Measurements from ENCODE around the gene KIF26B.
"Not testable (repeated sequence)": the region's sequence is repeated elsewhere in the genome, so short reads cannot be mapped to it uniquely, and the experiment has no call there.

The KIF26B gene

DNA sequence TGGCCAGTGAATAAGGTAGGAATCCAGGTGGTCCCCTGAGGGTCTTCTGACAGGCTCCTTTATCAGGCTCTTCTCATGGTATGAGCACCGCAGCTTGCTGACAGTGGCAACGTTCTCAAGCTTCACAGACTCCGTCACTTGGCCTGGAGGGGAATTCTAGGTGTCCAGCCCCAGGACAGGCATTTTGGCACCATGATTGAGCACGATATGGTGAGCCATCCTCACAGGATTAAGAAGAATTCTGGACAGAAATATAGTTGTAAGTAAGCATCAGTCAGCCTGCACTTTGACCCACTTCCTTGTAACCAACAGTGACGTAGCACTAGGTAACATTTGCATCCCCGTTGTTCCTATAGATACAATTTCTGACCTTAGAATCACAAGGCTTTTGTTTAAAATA, 30.5 kb upstream of the KIF26B start:
- DNase-seq (ENCODE audit: insufficient read length, low spot score) (no peak), FAIRE-seq (no peak)
- TF ChIP-seq, protein P1, sequence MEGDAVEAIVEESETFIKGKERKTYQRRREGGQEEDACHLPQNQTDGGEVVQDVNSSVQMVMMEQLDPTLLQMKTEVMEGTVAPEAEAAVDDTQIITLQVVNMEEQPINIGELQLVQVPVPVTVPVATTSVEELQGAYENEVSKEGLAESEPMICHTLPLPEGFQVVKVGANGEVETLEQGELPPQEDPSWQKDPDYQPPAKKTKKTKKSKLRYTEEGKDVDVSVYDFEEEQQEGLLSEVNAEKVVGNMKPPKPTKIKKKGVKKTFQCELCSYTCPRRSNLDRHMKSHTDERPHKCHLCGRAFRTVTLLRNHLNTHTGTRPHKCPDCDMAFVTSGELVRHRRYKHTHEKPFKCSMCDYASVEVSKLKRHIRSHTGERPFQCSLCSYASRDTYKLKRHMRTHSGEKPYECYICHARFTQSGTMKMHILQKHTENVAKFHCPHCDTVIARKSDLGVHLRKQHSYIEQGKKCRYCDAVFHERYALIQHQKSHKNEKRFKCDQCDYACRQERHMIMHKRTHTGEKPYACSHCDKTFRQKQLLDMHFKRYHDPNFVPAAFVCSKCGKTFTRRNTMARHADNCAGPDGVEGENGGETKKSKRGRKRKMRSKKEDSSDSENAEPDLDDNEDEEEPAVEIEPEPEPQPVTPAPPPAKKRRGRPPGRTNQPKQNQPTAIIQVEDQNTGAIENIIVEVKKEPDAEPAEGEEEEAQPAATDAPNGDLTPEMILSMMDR (IDR thresholded peaks at IDR 0.05; ENCODE audit: insufficient read depth, missing control alignments) = no peak

DNA sequence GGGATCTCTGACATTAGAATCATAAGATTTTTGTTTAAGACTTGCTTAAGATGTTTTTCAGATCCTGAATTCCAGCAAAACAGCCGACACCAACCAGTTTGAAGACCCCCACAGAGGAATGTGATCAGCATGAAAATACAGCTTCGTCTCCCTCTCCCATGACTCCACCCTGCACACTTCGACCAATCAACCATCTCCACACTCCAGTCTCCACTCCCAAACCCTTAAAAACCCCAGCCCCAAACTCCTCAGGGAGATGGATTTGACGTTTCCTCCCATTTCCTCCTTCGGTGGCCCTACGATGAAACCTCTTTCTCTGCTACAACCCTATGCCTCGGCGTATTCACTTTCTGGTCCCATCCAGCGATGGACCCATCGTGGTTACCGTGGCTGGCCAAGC, 30.1 kb upstream of the KIF26B start:
- no peak for FAIRE-seq
- no peak for DNase-seq (ENCODE audit: insufficient read length, low spot score)
- TF ChIP-seq, protein P1 (IDR thresholded peaks at IDR 0.05; ENCODE audit: insufficient read depth, missing control alignments) = no peak

DNA sequence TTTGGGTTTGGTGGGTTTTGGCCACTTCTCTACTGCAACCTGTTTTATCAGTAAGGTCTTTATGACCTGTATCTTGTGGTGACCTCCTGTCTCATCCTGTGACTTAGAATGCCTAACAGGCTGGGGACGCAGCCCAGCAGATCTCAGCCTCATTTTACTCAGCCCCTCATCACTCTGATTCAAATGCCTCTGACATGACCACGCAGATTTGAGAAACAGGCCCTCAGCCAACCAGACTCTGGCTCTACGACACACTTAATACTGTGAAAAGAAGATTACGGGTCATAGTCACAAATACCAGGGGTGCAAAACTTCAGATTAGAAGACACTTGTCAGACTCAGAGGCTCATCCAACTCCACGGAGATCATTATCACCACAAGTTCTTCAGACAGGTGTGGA, 28.3 kb upstream of the KIF26B start:
- TF ChIP-seq, protein P1 (IDR thresholded peaks at IDR 0.05; ENCODE audit: insufficient read depth, missing control alignments) = no peak
- DNase-seq (ENCODE audit: insufficient read length, low spot score) (peak; percentile 33), FAIRE-seq (peak; percentile 6)

DNA sequence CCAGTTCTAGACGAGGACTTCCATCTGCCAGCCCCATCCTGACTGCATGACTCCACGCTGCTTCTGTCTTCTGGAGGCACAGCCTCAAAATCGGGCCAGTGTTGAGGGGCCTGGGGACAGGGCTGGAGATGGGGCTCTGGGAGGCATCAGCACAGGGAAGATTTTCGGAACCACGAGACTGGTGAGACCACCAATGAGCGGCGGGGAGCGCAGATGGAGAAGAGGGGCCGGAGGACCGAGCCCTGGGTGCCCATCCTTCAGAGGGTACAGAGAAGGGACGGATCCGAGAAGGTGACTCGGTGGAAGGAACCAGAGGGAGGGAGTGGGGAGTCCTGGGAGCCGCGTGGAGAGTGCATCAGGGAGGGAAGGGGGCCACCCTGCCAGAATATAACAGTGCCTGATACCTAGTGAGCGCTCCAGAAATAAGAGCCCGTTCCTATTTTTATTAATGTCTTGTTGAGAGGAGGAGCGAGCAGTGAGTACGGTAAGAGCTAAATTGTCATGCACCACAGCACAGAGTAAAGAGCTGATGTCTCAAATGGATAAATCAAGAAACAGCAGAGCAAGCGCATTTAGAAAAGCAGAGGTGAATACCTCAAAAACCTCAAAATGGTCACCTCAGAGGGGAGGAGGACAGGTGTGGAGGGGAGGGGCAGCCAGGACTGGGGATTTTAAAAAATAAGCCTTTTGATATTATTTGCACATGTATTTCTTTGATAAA, 26.2 kb upstream of the KIF26B start:
- TF ChIP-seq, protein P1 (IDR thresholded peaks at IDR 0.05; ENCODE audit: insufficient read depth, missing control alignments) = no peak
- no peak for FAIRE-seq
- no peak for DNase-seq (ENCODE audit: insufficient read length, low spot score)

DNA sequence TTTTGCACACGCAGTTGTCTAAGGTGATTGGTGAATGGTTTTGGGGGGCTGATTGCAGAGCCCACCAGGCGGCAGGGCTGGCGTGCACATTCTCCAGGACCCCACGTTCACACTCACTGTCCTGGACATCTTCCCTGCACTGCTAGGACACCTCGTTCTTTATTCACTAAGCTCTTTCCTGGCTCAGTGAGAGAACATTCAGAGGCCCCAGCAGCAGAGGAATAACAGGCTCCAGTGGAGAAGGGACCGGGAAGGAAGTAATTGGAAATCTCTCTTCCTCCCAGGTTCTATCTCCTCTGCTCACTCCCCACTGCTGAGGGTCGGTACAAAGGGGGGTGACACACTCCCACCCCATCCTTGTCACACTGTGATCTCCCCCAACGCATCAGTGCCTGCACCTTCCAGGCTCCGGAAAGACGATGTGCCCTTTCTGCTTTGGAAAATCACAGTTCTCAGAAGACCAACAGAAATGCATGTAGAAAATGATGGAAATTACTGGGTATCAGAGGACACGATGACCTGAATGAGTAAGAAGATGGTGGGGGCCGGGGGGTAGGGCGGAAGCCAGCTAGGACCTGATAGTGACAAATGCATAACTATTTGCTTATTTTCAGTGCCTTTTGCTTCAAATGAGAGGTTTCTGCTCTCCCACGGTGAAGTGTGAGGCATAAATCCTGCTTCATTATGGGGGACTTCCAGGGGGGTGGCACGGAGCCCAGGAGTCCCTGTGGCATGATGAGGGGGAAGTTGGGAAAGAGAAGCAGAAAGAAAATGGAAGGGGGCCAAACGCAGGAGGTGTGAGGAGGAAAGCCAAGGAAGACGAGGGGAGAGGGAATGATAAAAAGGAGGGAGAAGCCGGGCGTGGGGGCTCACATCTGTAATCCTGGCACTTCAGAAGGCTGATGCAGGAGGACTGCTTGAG, 25.2 kb upstream of the KIF26B start:
- DNase-seq (ENCODE audit: insufficient read length, low spot score) = no peak
- TF ChIP-seq, protein P1 (IDR thresholded peaks at IDR 0.05; ENCODE audit: insufficient read depth, missing control alignments) = no peak
- no peak for FAIRE-seq

DNA sequence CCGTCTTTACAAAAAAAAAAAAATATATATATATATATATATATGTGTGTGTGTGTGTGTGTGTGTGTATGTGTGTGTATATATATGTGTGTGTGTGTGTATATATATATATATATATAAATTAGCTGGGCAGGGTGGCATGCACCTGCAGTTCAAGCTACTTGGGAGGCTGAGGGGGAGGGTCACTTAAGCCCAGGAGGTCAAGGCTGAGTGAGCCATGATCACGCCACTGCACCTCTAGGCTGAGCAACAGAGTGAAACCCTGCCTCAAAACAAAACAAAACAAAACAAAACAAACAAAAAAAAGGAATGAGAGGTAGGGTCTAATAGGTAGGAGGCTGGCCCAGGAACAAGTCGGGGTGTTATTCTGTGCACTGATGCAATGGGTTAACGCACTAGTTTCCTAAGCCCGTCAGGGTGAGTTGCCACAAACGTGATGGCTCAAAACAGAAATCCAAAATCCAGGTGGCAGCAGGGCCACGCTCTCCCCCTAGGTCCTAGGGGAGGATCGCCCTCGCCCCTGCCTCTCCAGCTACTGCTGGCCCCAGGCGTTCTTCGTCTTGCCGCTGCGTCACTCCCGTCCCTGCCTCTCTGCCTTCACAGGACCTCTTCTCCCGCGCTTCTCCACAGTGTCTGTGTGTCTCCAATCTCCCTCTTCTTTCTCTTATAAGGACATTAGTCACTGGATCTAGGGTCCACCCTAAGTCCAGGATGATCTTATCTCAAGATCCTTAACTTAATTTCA, 24.3 kb upstream of the KIF26B start:
- not testable (repeated sequence) for DNase-seq (ENCODE audit: insufficient read length, low spot score); FAIRE-seq

DNA sequence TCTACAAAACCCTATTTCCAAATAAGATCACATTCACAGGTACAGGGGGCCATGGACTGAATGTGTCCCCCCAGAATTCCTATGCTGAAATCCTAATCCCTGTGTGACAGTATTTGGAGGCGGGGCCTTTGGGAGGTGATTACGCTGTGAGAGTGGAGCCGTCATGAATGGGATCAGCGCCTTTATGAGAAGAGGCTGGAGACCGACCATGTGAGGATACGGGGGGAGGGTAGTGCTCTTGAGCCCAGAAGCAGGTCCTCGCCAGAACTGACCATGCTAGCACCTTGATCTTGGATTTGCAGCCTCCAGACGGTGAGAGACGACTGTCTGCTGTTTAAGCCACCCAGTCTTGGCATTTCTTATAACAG, 23.8 kb upstream of the KIF26B start:
- FAIRE-seq (no peak), DNase-seq (ENCODE audit: insufficient read length, low spot score) (no peak)
- TF ChIP-seq, protein P1 (IDR thresholded peaks at IDR 0.05; ENCODE audit: insufficient read depth, missing control alignments) = no peak
